DMS114 treated with DMSO at 0.1 percent for 48 hours (cell line): ENCODE data around the gene HFE.
"Not testable (repeated sequence)": the region's sequence is repeated elsewhere in the genome, so short reads cannot be mapped to it uniquely, and the experiment has no call there.

Experiments
- DNase-seq: peaks from one replicate; lab custom pipeline; 2025; ENCODE audit not compliant: unreplicated experiment; lab: John Stamatoyannopoulos, UW

Gene HFE

DNA sequence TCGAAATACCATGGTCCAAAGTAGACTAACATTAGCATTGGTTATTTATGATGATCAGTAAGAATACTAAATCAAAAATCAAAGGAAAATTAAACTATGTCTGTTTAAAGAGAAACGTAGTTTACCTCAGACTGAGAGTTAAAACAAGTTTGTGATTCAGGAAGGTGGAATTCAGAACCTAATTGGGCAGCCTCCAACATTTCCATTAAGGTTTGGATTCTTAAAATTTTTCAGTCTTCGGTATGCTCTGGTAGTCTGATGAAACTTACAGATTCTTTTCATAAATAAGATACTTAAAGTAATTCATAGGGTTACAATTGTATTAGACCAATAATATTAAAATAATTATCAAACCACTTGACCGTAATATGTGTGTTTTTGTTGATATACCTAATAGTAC lies 18.6 kb downstream of the HFE start:
- DNase-seq: no peak

DNA sequence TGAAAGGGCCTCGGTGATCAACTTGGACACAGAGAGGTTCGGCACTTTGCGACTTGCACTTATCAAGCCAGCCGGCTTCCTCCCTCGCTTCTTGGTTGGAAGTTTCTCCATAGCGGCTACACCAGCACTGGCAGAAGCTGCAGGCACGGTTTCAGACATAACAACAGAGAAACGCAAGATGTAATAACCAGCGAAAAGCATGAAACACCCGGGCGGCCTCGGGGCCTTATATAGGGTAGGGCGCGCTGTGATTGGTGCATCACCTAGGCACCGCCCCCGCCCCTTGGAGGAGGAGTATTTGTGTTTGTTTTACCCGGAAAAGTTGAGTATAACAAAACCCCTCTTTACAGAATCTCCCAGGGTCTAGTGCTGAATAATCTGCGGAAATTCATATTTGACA lies 20.7 kb downstream of the HFE start:
- no peak for DNase-seq

DNA sequence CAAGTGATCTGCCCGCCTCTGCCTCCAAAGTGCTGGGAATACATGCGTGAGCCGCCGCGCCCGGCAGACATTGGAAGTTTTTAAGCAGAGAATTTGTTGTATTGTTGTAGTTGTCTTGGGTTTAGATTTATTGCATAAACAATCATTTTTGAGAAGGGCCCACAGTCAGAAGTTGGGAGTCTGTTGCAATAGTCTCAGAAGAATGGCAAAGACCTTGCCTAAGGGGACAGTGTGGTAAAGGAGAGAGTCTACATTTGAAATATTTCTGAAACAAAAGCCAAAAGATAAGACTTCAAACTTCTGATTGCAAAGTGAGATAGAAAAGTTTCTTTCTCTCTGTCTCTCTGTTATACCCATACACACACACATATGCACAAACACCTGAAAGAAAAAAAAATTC lies 22.5 kb downstream of the HFE start:
- DNase-seq: no peak

DNA sequence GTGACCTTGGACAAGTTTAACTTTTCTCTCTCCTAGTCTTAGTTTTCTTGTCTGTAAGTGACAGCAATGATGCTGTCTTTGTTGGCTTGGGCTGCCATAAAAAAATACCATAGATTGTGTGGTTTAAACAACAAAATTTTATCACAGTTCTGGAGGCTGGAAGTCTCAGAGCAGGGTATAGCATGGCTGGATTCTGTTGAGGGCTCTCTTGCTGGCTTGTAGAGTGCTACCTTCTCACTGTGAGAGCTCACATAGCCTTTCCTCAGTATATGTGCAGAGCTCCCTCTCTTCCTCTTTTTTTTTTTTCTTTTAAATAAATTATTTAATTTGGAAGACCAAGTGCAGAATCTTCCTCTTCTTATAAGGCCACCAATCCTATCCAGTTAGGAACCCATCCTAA lies 26.3 kb downstream of the HFE start:
- no peak for DNase-seq

DNA sequence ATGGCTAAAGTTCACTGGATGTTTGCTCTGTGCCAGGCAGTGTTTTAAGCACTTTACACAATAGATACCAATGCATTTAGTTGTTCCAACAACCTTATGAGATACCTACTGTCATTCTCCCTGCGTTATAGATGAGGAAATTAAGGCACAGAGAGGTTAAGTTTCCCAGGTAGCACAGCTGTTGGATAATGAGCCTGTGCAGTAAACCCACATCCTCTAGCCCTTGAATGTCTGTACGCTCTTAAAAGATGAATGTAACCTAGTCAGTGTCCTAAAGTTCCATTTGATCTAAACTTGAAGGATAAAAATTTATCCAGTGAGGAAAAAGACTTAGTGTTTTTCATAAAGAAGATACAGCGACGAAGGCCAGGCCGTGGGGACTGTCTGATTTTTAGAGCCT lies 28.0 kb downstream of the HFE start:
- DNase-seq: no peak

DNA sequence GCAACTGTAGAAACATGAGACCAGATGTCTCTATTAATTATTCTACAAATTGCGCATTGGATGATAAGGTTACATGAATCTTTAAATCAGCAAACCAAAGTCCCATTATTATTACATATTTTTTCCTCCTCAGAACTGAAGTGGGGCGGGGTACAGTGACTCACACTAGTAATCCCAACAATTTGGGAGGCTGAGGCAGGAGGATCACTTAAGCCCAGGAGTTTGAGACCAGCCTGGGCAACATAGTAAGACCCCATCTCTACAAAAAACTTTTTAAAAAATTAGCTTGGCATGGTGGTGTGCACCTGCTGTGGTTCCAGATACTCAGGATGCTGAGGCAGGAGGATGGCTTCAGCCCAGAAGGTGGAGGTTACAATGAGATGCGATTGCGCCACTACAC lies 29.0 kb downstream of the HFE start:
- no peak for DNase-seq

DNA sequence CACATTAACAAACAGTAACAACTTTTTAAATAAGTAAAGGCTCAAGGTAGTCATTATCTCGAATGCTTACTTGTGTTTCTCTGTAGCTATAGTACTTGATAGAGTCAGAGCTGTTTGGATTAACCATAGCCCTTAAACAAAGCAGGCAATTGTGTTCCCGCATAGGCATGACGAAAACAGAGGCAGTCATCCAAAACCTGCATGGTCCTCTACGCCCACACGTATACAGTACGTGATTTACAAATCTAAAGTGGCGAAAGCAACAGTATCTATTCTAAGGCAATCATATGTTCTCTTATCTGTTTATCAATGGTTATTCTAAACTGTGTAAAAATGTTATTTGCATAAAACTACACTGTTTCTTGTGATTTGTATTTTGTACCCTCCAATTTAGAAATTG lies 31.8 kb downstream of the HFE start:
- DNase-seq: no peak

DNA sequence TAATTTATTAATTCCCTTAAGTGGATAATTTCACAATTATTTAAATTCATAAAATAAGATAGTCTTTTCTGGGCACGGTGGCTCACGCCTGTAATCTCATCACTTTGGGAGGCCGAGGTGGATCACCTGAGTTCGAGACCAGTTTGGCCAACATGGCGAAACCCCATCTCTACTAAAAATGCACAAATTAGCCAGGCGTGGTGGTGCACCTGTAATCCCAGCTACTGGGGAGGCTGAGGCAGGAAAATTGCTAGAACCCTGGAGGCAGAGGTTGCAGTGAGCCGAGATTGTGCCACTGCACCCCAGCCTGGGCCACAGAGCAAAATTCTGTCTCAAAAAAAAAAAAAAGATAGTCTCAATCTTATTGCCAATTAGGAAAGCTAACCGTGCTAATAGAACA lies 32.9 kb downstream of the HFE start:
- DNase-seq: not testable (repeated sequence)

DNA sequence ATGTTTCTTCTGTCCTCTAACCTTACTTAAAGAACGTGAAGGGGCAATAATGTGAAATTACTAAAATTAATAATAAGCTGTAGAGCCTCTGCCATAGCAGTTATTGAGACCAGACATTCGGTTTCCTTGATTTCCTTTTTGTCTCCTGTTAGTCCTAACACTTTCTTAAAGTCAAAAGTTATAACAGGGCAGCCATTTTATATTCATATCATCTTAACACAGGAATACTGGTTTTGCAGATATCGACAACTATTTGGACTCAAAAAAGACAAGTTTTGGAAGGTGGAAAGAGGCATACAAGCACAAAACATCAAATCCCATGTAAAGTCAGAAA lies 33.5 kb downstream of the HFE start:
- DNase-seq: no peak

DNA sequence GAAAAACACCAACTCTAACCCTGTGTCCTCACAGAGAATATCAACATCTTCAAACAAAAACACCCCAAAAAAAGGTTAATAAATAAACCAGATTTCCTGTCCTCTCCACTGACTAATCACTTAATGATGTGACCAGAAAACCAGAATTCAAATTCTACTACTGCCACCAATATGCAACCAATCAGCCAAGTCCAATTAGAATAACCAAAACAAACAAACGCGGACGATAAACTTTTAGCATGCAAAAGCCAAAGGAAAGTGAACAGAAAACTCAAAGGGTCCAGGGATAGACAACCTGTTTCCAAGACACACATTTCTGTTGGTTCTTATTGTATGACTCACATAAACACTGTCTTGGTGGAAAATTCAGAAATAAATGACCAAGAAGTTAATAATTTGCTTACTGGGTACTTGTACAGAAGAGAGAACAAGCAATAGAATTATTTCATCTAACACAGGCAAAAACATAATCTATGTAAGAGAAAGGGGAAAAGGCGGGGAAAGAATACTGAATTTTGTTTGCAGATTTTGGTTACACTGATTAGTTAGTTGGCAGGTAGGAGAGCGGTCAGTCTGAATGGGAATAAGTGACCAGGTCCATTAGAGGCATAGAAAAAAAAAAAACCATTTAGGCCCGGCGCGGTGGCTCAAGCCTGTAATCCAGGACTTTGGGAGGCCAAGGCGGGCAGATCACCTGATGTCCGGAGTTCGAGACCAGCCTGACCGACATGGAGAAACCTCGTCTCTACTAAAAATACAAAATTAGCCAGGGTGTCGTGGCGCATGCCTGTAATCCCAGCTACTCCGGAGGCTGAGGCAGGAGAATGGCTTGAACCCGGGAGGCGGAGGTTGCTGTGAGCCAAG lies 34.1 kb downstream of the HFE start:
- DNase-seq: no peak

DNA sequence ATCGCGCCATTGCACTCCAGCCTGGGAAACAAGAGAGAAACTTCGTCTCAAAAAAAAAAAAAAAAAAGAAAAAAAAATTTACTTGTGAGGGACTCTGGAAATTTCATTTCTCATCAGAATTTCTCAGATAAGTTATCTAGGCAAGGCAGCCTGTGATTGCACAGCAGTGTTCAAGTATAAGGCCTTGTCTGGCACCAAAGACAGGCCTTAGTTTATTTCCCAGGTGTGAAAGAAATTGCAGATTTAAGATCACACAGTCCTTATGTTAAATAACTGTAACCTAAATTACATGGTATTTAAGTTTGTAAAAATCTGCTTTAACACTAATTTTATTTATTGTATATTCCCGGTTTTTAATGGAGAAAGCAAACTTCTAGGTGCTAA lies 34.8 kb downstream of the HFE start:
- no peak for DNase-seq

DNA sequence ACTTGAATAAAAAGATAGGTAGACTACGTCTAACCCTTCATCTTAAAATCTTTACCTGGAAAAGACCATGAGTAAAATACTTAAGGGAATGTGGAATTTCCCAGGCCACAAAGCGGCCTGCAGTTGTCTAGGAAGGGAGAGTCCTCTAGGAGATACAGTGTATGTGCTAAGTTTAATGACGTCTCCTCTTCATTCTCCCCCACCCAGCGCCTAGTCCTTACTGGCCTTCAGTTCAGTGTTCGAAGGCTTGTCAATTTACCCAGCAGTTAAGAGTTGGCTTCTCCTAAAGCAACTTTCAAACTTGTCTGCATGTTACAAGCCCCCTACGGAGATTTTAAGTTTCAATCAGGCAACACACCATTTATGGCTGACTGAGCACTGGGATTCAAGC lies 35.2 kb downstream of the HFE start:
- DNase-seq: no peak

DNA sequence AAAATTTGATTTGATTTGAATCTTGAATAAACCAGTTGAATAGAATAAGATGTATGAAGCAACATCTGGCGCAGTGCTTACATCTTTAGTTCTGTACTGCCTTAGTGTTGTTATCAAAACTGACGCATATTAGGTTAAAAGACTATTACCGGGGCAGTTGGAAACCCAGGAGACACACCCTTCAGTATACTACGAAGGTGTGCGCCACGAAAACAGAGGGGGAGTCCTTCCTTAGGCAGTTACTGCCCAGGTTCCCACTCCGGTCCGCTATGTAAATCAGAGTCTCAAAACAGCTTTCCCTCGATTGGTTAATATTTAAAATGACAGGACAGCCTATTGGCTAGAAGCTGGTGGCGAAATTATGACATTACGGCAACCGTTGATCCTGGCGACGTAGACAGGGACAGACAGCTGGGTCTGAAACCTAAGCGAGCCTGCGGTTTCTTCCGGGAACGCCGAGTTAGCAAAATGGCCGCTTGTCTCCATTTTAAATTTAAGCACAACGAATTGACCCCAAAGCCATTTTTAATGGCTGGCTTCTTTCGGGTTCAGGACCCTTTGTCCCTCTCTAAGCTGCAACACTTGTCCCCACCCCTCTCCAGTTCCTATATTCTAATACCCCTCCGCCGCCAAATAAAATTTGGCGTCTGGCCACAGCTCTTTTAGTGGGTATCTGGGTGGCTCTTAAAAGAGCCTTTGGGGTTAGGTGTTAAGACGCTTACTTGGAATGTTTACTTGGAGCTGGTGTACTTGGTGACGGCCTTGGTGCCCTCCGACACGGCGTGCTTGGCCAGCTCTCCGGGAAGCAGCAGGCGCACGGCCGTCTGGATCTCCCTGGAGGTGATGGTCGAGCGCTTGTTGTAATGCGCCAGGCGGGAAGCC lies 35.8 kb downstream of the HFE start:
- peak; percentile 99 for DNase-seq

DNA sequence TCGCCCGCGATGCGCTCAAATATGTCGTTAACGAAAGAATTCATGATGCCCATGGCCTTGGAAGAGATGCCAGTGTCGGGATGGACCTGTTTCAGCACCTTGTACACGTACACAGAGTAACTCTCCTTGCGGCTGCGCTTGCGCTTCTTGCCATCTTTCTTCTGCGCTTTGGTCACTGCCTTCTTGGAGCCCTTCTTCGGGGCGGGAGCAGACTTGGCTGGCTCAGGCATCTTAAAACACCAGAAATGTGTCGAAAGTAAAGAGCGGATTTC lies 36.4 kb downstream of the HFE start:
- DNase-seq: no peak

DNA sequence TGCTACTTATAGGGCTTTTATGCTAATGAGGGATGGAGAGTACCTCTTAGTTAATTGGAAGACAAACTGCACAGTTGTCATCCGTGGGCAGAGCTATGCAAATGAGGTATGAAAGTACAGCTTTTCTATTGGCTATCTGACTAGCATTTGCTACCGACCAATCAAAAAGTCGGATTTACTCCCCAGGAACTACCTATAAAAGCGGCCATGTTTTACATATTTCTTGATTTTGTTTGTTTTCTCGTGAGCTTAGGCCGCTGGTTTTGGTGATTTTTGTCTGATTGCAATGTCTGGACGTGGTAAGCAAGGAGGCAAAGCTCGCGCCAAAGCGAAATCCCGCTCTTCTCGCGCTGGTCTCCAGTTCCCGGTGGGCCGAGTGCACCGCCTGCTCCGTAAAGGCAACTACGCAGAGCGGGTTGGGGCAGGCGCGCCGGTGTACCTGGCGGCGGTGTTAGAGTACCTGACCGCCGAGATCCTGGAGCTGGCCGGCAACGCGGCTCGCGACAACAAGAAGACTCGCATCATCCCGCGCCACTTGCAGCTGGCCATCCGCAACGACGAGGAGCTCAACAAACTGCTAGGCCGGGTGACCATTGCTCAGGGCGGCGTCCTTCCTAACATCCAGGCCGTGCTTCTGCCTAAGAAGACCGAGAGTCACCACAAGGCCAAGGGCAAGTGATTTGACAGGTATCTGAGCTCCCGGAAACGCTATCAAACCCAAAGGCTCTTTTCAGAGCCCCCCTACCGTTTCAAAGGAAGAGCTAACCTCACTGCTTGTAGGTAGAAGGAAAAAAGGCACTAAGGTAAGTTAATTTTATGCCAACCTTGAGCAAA lies 36.9 kb downstream of the HFE start:
- DNase-seq: peak; percentile 100

DNA sequence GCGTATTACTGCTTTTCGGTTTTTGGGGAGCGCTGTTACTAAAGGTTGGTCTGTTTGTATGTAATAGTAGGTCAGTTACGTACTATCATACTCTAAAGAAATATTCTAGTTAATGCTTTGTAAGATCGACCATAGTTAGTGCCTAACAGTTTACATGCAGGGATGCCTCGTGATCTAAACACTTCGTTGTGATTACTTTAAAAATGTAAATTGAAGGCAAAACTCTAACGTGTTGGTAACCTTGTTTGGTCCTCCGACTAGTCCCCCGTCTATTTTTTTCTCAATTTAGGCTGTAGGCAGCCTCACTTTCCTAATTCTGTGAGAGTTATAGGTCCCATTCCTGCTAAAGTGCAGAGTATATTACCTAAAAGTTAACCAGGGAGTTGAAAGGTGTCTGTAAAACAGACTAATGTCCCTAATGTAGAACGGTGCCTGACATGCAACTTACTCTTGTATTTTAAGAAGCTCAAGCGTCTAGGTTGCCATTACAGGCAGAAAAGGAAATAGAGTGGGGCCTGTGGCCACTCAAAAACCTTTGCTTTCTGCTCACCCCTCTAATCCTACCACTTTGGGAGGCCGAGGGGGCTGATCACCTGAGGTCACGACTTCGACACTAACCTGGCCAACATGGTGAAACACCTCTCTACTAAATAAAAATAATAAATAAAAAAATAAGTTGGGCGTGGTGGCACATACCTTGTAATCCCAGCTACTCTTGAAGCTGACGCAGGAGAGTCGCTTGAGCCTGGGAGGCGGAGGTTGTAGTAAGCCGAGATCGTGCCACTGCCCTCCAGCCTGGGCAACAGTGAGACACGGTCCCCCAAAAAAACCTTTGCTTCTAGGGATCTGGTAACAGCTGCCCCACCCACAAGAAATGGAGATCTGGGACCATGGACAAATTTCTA lies 37.8 kb downstream of the HFE start:
- DNase-seq: no peak

DNA sequence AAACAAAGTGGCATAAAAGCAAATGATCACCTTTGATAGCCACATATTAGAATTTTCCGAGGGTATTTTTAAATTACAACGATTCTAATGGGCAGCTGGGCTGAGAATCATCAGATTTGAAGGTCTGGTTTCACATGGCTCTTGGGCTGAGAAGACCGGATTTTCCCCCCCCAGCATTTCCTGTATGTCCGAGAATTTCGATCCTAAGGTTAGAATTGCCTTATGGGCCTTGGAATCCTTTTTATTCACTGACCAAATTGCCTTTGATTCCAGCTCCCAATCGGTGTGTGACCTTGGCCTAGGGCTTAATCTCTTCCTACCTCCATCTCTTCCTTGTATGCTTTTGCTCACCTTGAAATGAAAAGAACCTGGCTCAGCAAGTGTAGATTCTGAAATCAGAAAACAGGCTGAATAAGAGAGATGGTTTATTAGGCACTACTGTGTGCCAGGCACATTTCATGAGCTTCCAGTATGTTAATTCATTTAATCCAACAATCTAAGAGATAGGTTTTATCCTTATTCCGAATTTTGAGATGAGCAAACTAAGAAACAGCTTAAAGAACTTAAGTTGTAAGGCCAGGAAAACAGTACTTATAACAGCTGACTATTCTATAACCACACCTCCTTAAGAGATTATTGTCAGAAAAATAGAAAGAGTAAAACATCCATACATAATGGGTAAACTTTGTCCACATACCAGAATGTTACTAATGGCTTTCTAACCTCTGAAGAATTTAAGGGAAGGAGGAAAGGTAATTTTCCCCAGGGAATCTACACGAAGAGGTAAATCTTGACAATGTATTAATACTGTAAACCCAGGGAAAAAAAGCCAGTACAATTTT lies 39.4 kb downstream of the HFE start:
- no peak for DNase-seq

DNA sequence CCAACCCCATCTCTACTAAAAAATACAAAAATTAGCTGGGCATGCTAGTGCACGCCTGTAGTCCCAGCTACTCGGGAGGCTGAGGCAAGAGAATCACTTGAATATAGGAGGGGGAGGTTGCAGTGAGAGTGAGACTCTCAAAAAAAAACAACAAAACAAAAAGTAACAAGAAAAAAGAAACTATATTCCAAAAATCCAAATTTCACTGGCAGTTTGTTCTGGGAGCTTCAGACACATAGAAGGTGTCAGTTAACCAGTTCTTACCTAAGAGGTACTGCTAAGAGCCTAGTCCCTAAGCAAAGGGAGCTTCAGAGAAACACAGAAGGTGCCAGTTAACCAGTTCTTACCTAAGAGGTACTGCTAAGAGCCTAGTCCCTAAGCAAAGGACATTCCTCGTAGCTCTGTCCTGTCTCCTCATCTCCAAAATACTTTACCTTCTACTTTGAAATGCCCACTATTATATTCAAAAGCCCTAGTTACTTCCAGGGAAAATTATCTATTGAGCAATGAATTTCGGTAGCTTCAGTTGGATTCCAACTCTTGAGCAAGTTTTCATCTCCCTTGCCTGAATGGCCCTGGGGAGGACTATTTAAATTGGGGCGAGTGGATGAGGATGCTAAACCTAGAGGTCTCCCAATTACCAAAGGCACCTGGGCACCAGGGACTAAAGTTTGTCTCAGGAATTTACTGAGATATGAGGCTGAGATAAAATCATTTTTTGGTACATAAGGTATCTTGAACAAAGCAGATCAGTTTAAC lies 41.0 kb downstream of the HFE start:
- no peak for DNase-seq

DNA sequence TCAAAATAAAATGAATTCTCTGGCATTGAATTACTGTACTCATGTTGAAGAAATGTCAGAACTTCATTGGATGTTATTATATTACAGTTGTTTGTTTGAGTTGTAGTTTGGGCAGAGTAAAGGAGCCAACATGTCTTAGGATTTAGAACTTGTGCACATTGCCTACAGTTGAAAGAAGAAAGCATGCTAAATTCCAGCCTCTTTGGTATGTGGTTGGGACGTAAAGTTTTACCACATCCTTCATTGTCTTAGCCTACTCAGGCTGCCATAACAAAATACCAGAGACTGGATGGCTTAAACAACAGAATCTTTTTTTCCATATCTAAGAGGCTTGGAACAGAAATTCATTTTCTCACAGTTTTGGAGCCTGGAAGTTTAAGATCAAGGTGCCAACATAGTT lies 42.4 kb downstream of the HFE start:
- DNase-seq: no peak
